HepG2 (cell line): ENCODE results near the gene DUSP7. TPM values are rescaled to one million over a fixed set of nuclear protein-coding genes. Genes with fewer than 3 reads are reported as not detected.

Experiments
- ATAC-seq: fragments of 200-7000 bp; cut with Tn5 transposase; 3 replicates; pipeline ENCODE4 v1.9.1; 2020; ENCODE audit warnings: mild to moderate bottlenecking, moderate library complexity
- BruUV-seq: library from RNA; stranded (reverse); fragments of 400-500 nt; replicated peaks from 2 replicates; lab custom pipeline; 2021; lab: Mats Ljungman, UMichigan
- CTCF ChIA-PET: fragments of 300-600 bp; formaldehyde crosslinking; extraction: SDS; loops from one replicate; lab custom pipeline; 2021; ENCODE audit warnings: low total read pairs, inconsistent platforms, low intra/inter-chr PET ratio; lab: Yijun Ruan, JAX
- POLR2A ChIA-PET: fragments of 350-600 bp; sonication (Branson Sonifier 250); formaldehyde crosslinking; loops from one replicate; lab custom pipeline; 2020; ENCODE audit warnings: antibody characterized with exemption, inconsistent platforms; lab: Yijun Ruan, JAX
- DNase-seq: peaks from one replicate; pipeline ENCODE4 v3.0.0-alpha.2; 2015; ENCODE audit warnings: low spot score
- FAIRE-seq: peaks from 3 replicates; lab custom pipeline; 2011; peaks lifted over from hg19 to GRCh38; lab: Jason Lieb, UNC
- H2AFZ ChIP-seq: one replicate; pipeline ENCODE4 v1.6.1; 2011; ENCODE audit warnings: low read length, inconsistent platforms
- H3K27ac ChIP-seq: fragments of 300-600 bp; 3 replicates; pipeline ENCODE4 v1.8.0; 2011; ENCODE audit warnings: mixed run types, mild to moderate bottlenecking, mixed read lengths, low read length, inconsistent platforms; ENCODE audit not compliant: insufficient read depth; ENCODE audit errors: extremely low read length
- H3K27me3 ChIP-seq, 2 experiments: fragments of 200-600 bp in 1 of 2; 2 replicates in 1 of 2; 3 replicates in 1 of 2; pipeline versions ENCODE4 v1.6.0 to v1.8.0; 2011; ENCODE audit warnings: low read length in 2 of 2, mild to moderate bottlenecking in 2 of 2, moderate library complexity in 2 of 2, inconsistent platforms in 1 of 2; ENCODE audit not compliant: insufficient read depth in 2 of 2, control insufficient read depth in 1 of 2
- H3K36me3 ChIP-seq, 2 experiments: fragments of 200-600 bp in 1 of 2; replicated peaks in 1 of 2; 2 replicates in 1 of 2; 3 replicates in 1 of 2; pipeline versions ENCODE4 v1.5.1 to v1.8.0; 2011; ENCODE audit warnings: low read length in 2 of 2, inconsistent platforms in 1 of 2; ENCODE audit not compliant: insufficient read depth in 2 of 2, control insufficient read depth in 1 of 2
- H3K4me1 ChIP-seq: 2 replicates; pipeline ENCODE4 v1.5.1; 2012; ENCODE audit warnings: low read length, inconsistent platforms; ENCODE audit not compliant: insufficient read depth
- H3K4me2 ChIP-seq: 2 replicates; pipeline ENCODE4 v1.6.0; 2011; ENCODE audit warnings: low read depth, low read length, inconsistent platforms
- H3K4me3 ChIP-seq, 3 experiments: fragments of 200-600 bp in 1 of 3; sonication (generic), shearing (Covaris generic) in 1 of 3; replicated peaks in 1 of 3; 2 replicates each; pipeline ENCODE4 v1.5.1; 2011 to 2016; ENCODE audit warnings: low read length in 3 of 3, inconsistent platforms in 2 of 3, low read depth in 2 of 3, mild to moderate bottlenecking in 2 of 3, control low read depth in 1 of 3, mixed read lengths in 1 of 3; ENCODE audit not compliant: insufficient read depth in 1 of 3
- H3K79me2 ChIP-seq: one replicate; pipeline ENCODE4 v1.6.1; 2011; ENCODE audit warnings: low read length, inconsistent platforms; ENCODE audit not compliant: insufficient read depth
- H3K9ac ChIP-seq: 2 replicates; pipeline ENCODE4 v1.6.0; 2011; ENCODE audit warnings: mild to moderate bottlenecking, low read depth, low read length, inconsistent platforms; ENCODE audit not compliant: insufficient read depth
- H3K9me3 ChIP-seq: 2 replicates; pipeline ENCODE4 v1.5.1; 2012; ENCODE audit warnings: mild to moderate bottlenecking, low read length
- H4K20me1 ChIP-seq: 2 replicates; pipeline ENCODE4 v1.6.0; 2011; ENCODE audit warnings: inconsistent platforms, mild to moderate bottlenecking, low read length, moderate library complexity; ENCODE audit not compliant: insufficient read depth
- FOSL1 ChIP-seq: sonication (generic); formaldehyde crosslinking; IDR thresholded peaks from 2 replicates; pipeline ENCODE4 v1.9.0; 2021; ENCODE audit warnings: missing genetic modification reagents, borderline replicate concordance
- FOXC1 ChIP-seq: sonication (generic); formaldehyde crosslinking; IDR thresholded peaks from 2 replicates; pipeline ENCODE4 v1.8.0; 2022; ENCODE audit warnings: mild to moderate bottlenecking, missing genetic modification reagents, borderline replicate concordance
- GATAD1 ChIP-seq: IDR thresholded peaks from 2 replicates; pipeline ENCODE4 v1.6.1; 2016; ENCODE audit warnings: missing genetic modification reagents, missing compliant biosample characterization
- WGBS: methylation state at CpG from one replicate; pipeline ENCODE4 v1.1.6; 2017; ENCODE audit warnings: low lambda C conversion rate; 5-methylcytosine and 5-hydroxymethylcytosine counted together
- in situ Hi-C: cut with HindIII; loops from 2 replicates; pipeline ENCODE4 v1.10.0; 2017; ENCODE audit warnings: low pct_unique_long_range_greater_than_20kb; ENCODE audit not compliant: extremely low pct_ligation_motif_present
- intact Hi-C: fragments of 100-400 bp; cut with micrococcal nuclease; formaldehyde crosslinking; loops from one replicate; pipeline ENCODE4 v1.10.0; 2022; ENCODE audit not compliant: unreplicated experiment
- polyA plus RNA-seq, 8 experiments: library from polyadenylated mRNA; depleted of rRNA in 3 of 8; stranded (reverse) in 7 of 8; unstranded in 1 of 8; fragments of >200 nt; fragmentation: Illumina TruSeq in 4 of 8; extraction: Trizol in 4 of 8; gene quantifications; 2 replicates each; pipeline versions ENCODE4 v1.2.1 to v1.2.3, GENCODE V29; 2011 to 2016; ENCODE audit warnings: low read depth in 4 of 8, missing spikeins in 1 of 8, mixed read lengths in 1 of 8; ENCODE audit not compliant: insufficient read depth in 1 of 8
- total RNA-seq, 5 experiments: library from RNA; depleted of rRNA; stranded (reverse); fragments of >200 nt; fragmentation: Illumina TruSeq; extraction: Trizol; gene quantifications; 2 replicates each; pipeline ENCODE4 v1.2.3, GENCODE V29; 2016; ENCODE audit warnings: low read depth in 1 of 5
- TF ChIP-seq, protein P1 (sequence below): sonication (generic); formaldehyde crosslinking; IDR thresholded peaks from 2 replicates; pipeline ENCODE4 v1.5.0; 2020; ENCODE audit warnings: missing genetic modification reagents
- TF ChIP-seq, protein P2 (sequence below): sonication (generic); formaldehyde crosslinking; IDR thresholded peaks from 2 replicates; pipeline ENCODE4 v1.4.0; 2020; ENCODE audit warnings: missing genetic modification reagents, borderline replicate concordance
- TF ChIP-seq, protein P3 (sequence below): sonication (generic); formaldehyde crosslinking; IDR thresholded peaks from 2 replicates; pipeline ENCODE4 v1.8.0; 2022; ENCODE audit warnings: missing genetic modification reagents, low read depth, mild to moderate bottlenecking, borderline replicate concordance

DUSP7 gene
- total and polyA plus RNA-seq, 2 of the 13 experiments (the other 11 are each of a cell fraction or from before 2014, with no cell fraction given) = 6.6 to 8.8 TPM

DNA sequence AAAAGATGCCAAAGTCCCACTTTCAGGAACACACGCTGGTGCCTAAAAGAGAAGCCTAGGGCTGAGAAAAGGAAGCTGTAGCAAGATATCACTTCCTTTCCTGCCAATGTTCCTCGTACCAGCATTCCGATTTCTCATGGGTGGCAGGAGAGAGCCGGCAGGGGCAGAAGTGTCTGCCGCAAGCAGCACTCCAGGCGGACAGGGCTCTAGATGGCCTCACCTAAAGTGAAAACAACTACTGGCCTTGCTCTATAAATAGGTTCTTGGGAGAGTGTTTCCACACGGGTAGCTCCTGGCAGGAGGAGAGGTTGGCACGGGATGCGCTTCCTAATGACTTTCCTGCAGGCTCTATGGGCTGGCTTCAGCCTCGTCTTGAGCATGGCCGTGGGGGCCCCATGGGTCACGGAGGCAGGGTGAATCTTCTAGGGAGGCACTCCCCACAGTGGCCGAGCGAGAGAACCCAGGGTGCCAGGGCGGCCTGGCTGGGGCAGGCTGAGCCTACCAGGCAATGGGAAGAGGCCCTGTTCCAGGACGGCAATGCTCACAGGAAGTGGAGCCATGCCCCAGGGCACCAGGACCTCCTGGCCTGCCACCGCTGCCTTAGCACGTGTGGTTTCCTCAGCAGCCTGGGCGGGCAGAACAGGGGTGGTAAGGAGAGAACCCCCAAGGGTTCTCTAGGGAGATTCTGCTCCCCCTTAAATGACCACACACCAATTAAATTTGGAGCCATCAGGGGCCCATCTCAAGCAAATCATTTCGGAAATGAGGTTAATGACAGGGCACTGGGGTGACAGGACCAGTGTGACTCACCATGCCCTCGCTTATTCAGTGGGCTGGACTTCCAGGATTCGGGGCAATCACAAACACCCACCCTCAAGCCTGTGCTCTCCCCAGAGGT is 14.6 kb upstream of the DUSP7 start:
- Histone ChIP-seq H2AFZ (no peak overlapping the region), H3K4me2 (no peak overlapping the region), H3K36me3 (peaks cover 1 to 20% of the 10 kb centered on the region in 2 experiments; a peak in 3 of 5 replicates), H3K9ac (no peak overlapping the region), H3K27me3 (peaks cover 2 to 3% of the 10 kb centered on the region in 2 experiments; a peak in 3 of 5 replicates), H3K79me2 (no peaks in the 10 kb centered on the region), H3K4me1 (peaks cover 14% of the 10 kb centered on the region), H4K20me1 (no peaks in the 10 kb centered on the region), H3K4me3 (no peak overlapping the region), H3K9me3 (no peaks in the 10 kb centered on the region), H3K27ac (no peak overlapping the region)
- CTCF ChIA-PET = no interaction called here
- BruUV-seq = no TSS peak
- intact Hi-C loops (no loop called here), in situ Hi-C loops (no loop called here)
- ATAC-seq (no peak), DNase-seq (no peak), FAIRE-seq (no peak)
- WGBS = 92% methylated on average over 11 of the region's 22 CpGs
- POLR2A ChIA-PET = no interaction called here
- TF ChIP-seq, protein P1, sequence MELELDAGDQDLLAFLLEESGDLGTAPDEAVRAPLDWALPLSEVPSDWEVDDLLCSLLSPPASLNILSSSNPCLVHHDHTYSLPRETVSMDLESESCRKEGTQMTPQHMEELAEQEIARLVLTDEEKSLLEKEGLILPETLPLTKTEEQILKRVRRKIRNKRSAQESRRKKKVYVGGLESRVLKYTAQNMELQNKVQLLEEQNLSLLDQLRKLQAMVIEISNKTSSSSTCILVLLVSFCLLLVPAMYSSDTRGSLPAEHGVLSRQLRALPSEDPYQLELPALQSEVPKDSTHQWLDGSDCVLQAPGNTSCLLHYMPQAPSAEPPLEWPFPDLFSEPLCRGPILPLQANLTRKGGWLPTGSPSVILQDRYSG (CRISPR knock-in tag) = no peak
- no peak for TF ChIP-seq GATAD1 (CRISPR knock-in tag)
- TF ChIP-seq, protein P2, sequence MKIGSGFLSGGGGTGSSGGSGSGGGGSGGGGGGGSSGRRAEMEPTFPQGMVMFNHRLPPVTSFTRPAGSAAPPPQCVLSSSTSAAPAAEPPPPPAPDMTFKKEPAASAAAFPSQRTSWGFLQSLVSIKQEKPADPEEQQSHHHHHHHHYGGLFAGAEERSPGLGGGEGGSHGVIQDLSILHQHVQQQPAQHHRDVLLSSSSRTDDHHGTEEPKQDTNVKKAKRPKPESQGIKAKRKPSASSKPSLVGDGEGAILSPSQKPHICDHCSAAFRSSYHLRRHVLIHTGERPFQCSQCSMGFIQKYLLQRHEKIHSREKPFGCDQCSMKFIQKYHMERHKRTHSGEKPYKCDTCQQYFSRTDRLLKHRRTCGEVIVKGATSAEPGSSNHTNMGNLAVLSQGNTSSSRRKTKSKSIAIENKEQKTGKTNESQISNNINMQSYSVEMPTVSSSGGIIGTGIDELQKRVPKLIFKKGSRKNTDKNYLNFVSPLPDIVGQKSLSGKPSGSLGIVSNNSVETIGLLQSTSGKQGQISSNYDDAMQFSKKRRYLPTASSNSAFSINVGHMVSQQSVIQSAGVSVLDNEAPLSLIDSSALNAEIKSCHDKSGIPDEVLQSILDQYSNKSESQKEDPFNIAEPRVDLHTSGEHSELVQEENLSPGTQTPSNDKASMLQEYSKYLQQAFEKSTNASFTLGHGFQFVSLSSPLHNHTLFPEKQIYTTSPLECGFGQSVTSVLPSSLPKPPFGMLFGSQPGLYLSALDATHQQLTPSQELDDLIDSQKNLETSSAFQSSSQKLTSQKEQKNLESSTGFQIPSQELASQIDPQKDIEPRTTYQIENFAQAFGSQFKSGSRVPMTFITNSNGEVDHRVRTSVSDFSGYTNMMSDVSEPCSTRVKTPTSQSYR (CRISPR knock-in tag) = no peak
- TF ChIP-seq, protein P3, sequence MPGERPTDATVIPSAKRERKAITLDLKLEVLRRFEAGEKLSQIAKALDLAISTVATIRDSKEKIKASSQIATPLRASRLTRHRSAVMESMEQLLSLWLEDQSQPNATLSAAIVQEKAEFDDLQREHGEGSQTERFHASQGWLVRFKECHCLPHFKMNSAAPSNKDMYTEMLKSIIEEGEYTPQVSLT (CRISPR knock-in tag) = no peak
- no peak for TF ChIP-seq FOXC1 (CRISPR knock-in tag)
- no peak for TF ChIP-seq FOSL1 (CRISPR knock-in tag)
